Fibroblast of mammary gland (primary cell): ENCODE results near the gene GRK2.
A peak's percentile ranks its signal among the peaks of the same experiment; 100 is the strongest.

Experiments
- DNase-seq: peaks from one replicate; pipeline ENCODE4 v3.0.0-alpha.2; 2010; ENCODE audit warnings: low read depth
- H3K4me3 ChIP-seq: 2 replicates; pipeline ENCODE4 v1.5.1; 2011; ENCODE audit warnings: low read depth, mild to moderate bottlenecking, low read length, moderate library complexity; ENCODE audit not compliant: control insufficient read depth
- CTCF ChIP-seq: conservative IDR thresholded peaks from 2 replicates; pipeline ENCODE4 v1.5.1; 2011; ENCODE audit warnings: low read depth, low read length, inconsistent platforms; ENCODE audit not compliant: control insufficient read depth, insufficient read depth

GRK2 gene

GRCh38 chr11:67261946-67262681, 4.2 kb upstream of the GRK2 start:
- DNase-seq: no peak
- no peak overlapping the region for H3K4me3 ChIP-seq
- no peak for TF ChIP-seq CTCF

GRCh38 chr11:67262731-67263675, 3.3 kb upstream of the GRK2 start:
- TF ChIP-seq CTCF: peak; percentile 74
- no peak overlapping the region for H3K4me3 ChIP-seq
- peak; percentile 87 for DNase-seq

GRCh38 chr11:67264260-67264659, 2.0 kb upstream of the GRK2 start:
- no peak for DNase-seq
- no peak for TF ChIP-seq CTCF
- no peak overlapping the region for H3K4me3 ChIP-seq

GRCh38 chr11:67264877-67265632, 1.2 kb upstream of the GRK2 start:
- no peak for DNase-seq
- no peak overlapping the region for H3K4me3 ChIP-seq
- TF ChIP-seq CTCF: no peak

- peak; percentile 44 for DNase-seq
- H3K4me3 ChIP-seq: peak overlapping the region; percentile 29
- peak; percentile 27 for TF ChIP-seq CTCF
These were observed 432 bp upstream of the GRK2 start for GRCh38 chr11:67265633-67266448.
